GM12891 (cell line): ENCODE measurements around the gene DOK4.

Experiments used
- POLR2A ChIP-seq: IDR thresholded peaks from 2 replicates; pipeline ENCODE4 v1.6.1; 2011; ENCODE audit warnings: low read depth, low read length, control low read depth
- POLR2AphosphoS5 ChIP-seq: IDR thresholded peaks from 2 replicates; pipeline ENCODE4 v1.6.1; 2011; ENCODE audit warnings: low read depth, low read length, control low read depth
- TAF1 ChIP-seq: IDR thresholded peaks from 2 replicates; pipeline ENCODE4 v1.6.1; 2011; ENCODE audit warnings: low read depth, low read length, control low read depth

DNA sequence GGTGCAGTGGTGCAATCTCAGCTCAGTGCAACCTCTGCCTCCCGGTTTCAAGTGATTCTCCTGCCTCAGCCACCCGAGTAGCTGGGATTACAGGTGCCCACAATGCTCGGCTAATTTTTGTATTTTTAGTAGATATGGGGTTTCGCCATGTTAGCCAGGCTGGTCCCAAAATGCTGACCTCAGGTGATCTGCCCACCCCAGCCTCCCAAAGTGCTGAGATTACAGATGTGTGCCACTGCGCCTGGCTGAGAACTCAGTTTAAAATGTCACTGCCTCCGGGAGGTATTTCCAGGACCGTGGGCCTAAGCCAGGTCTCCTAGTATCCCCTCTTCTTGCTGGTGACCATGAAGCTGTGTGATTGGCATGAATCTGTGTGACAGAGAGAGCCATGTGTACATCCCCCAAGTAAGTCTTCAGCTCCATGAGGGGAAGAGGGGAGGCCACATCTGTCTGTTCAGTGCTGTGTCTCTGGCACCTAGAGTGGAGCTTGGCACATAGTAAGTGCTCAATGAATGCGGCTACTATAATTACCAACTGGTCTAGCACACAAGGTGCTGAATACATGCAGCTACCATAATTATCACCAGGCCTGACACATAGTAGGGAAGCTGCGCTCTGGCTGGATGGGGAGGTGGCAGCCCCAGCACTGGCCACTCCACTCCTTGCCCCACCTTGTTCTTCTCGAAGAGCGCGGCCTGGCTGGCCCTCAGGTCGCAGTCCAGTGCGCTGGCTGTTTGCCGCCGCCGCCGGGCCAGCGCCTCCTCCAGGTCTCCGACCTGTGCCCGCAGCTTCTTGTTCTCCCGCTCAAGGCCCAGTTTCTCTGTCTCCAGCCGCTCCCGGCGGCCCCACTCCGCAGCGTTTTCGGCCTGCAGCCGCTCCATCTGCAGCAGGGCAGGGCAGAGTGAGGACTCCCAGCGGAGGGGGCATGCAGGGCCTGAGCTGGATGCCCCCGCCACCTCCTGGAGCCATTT, 31.4 kb upstream of the DOK4 start:
- TF ChIP-seq TAF1 (no peak), POLR2AphosphoS5 (no peak), POLR2A (no peak)
